Measurements from ENCODE around the gene CCDC134. TPM values are rescaled to one million over a fixed set of nuclear protein-coding genes. Genes with fewer than 3 reads are reported as not detected.

The CCDC134 gene
- total and polyA plus RNA-seq, 2 of the 13 experiments (the other 11 are each of a cell fraction or from before 2014, with no cell fraction given): 4.8 to 17.4 TPM

GRCh38 chr22:41816871-41817270, 16.4 kb downstream of the CCDC134 start:
- 100% methylated on average over 2 of the region's 2 CpGs for WGBS (ENCODE audit: low lambda C conversion rate)
- in situ Hi-C loops (cut with HindIII; ENCODE audit: extremely low pct_ligation_motif_present, low pct_unique_long_range_greater_than_20kb): no loop called here
- Histone ChIP-seq H4K20me1 (ENCODE audit: insufficient read depth, low read length) (no peaks in the 10 kb centered on the region), H3K27me3 (ENCODE audit: control insufficient read depth in 1 of 2, insufficient read depth in 2 of 2, low read length in 2 of 2) (no peaks in the 10 kb centered on the region), H3K4me1 (ENCODE audit: insufficient read depth, low read length) (no peaks in the 10 kb centered on the region), H2AFZ (ENCODE audit: low read length) (no peak overlapping the region), H3K4me2 (ENCODE audit: low read depth, low read length) (no peak overlapping the region), H3K9ac (ENCODE audit: insufficient read depth, low read depth, low read length) (no peak overlapping the region), H3K4me3 (replicated peaks in 1 of 3; ENCODE audit: insufficient read depth in 1 of 3, low read depth in 2 of 3, low read length in 3 of 3) (no peak overlapping the region), H3K36me3 (replicated peaks in 1 of 2; ENCODE audit: control insufficient read depth in 1 of 2, insufficient read depth in 2 of 2, low read length in 2 of 2) (peaks cover 2 to 43% of the 10 kb centered on the region in 2 experiments; a peak in 4 of 5 replicates), H3K27ac (ENCODE audit: extremely low read length, insufficient read depth, low read length) (no peak overlapping the region), H3K9me3 (ENCODE audit: low read length) (no peaks in the 10 kb centered on the region), H3K79me2 (ENCODE audit: insufficient read depth, low read length) (no peaks in the 10 kb centered on the region)
- CTCF ChIA-PET (ENCODE audit: low intra/inter-chr PET ratio, low total read pairs): no interaction called here
- ATAC-seq: no peak
- no TSS peak for BruUV-seq (replicated peaks)
- intact Hi-C loops (cut with micrococcal nuclease; ENCODE audit: unreplicated experiment): no loop called here
- no peak for DNase-seq (ENCODE audit: low spot score)
- FAIRE-seq: no peak
- POLR2A ChIA-PET: interaction anchor here (2.2 kb wide), 1 partner anchor 16 kb away, joined by 5 read pairs; the partner anchor contains the start of gene SREBF2
- no peak for TF ChIP-seq ZNF335 (CRISPR knock-in tag; IDR thresholded peaks at IDR 0.05)
- no peak for TF ChIP-seq ZNF446 (CRISPR knock-in tag; IDR thresholded peaks at IDR 0.05)
- no peak for TF ChIP-seq ZBTB49 (CRISPR knock-in tag; IDR thresholded peaks at IDR 0.05; ENCODE audit: borderline replicate concordance)
- no peak for TF ChIP-seq FOXA1 (IDR thresholded peaks at IDR 0.05)
- TF ChIP-seq FOXA1 (CRISPR knock-in tag; IDR thresholded peaks at IDR 0.05): no peak
- TF ChIP-seq PITX1 (CRISPR knock-in tag; IDR thresholded peaks at IDR 0.05): no peak
- no peak for TF ChIP-seq ZBTB8A (CRISPR knock-in tag; IDR thresholded peaks at IDR 0.05; ENCODE audit: borderline replicate concordance, low read depth)
- TF ChIP-seq HNRNPL (IDR thresholded peaks at IDR 0.05; ENCODE audit: low read depth, low read length): no peak
- TF ChIP-seq, protein P1, sequence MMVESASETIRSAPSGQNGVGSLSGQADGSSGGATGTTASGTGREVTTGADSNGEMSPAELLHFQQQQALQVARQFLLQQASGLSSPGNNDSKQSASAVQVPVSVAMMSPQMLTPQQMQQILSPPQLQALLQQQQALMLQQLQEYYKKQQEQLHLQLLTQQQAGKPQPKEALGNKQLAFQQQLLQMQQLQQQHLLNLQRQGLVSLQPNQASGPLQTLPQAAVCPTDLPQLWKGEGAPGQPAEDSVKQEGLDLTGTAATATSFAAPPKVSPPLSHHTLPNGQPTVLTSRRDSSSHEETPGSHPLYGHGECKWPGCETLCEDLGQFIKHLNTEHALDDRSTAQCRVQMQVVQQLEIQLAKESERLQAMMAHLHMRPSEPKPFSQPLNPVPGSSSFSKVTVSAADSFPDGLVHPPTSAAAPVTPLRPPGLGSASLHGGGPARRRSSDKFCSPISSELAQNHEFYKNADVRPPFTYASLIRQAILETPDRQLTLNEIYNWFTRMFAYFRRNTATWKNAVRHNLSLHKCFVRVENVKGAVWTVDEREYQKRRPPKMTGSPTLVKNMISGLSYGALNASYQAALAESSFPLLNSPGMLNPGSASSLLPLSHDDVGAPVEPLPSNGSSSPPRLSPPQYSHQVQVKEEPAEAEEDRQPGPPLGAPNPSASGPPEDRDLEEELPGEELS (CRISPR knock-in tag; IDR thresholded peaks at IDR 0.05): no peak
- no peak for TF ChIP-seq ZBTB21 (CRISPR knock-in tag; IDR thresholded peaks at IDR 0.05)
- no peak for TF ChIP-seq ZNF558 (CRISPR knock-in tag; IDR thresholded peaks at IDR 0.05; ENCODE audit: borderline replicate concordance)
- no peak for TF ChIP-seq ZNF451 (CRISPR knock-in tag; IDR thresholded peaks at IDR 0.05)
- TF ChIP-seq FOSL2 (CRISPR knock-in tag; IDR thresholded peaks at IDR 0.05): no peak
- TF ChIP-seq, protein P2, sequence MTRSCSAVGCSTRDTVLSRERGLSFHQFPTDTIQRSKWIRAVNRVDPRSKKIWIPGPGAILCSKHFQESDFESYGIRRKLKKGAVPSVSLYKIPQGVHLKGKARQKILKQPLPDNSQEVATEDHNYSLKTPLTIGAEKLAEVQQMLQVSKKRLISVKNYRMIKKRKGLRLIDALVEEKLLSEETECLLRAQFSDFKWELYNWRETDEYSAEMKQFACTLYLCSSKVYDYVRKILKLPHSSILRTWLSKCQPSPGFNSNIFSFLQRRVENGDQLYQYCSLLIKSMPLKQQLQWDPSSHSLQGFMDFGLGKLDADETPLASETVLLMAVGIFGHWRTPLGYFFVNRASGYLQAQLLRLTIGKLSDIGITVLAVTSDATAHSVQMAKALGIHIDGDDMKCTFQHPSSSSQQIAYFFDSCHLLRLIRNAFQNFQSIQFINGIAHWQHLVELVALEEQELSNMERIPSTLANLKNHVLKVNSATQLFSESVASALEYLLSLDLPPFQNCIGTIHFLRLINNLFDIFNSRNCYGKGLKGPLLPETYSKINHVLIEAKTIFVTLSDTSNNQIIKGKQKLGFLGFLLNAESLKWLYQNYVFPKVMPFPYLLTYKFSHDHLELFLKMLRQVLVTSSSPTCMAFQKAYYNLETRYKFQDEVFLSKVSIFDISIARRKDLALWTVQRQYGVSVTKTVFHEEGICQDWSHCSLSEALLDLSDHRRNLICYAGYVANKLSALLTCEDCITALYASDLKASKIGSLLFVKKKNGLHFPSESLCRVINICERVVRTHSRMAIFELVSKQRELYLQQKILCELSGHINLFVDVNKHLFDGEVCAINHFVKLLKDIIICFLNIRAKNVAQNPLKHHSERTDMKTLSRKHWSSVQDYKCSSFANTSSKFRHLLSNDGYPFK (CRISPR knock-in tag; IDR thresholded peaks at IDR 0.05; ENCODE audit: borderline replicate concordance): no peak
- no peak for TF ChIP-seq KDM6A (CRISPR knock-in tag; IDR thresholded peaks at IDR 0.05; ENCODE audit: low read depth)
- TF ChIP-seq, protein P3, sequence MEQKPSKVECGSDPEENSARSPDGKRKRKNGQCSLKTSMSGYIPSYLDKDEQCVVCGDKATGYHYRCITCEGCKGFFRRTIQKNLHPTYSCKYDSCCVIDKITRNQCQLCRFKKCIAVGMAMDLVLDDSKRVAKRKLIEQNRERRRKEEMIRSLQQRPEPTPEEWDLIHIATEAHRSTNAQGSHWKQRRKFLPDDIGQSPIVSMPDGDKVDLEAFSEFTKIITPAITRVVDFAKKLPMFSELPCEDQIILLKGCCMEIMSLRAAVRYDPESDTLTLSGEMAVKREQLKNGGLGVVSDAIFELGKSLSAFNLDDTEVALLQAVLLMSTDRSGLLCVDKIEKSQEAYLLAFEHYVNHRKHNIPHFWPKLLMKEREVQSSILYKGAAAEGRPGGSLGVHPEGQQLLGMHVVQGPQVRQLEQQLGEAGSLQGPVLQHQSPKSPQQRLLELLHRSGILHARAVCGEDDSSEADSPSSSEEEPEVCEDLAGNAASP (CRISPR knock-in tag; IDR thresholded peaks at IDR 0.05; ENCODE audit: borderline replicate concordance): no peak
- TF ChIP-seq TMF1 (CRISPR knock-in tag; IDR thresholded peaks at IDR 0.05; ENCODE audit: low read depth): no peak
- TF ChIP-seq ZNF891 (CRISPR knock-in tag; IDR thresholded peaks at IDR 0.05): no peak
- TF ChIP-seq TEAD3 (CRISPR knock-in tag; optimal IDR thresholded peaks at IDR 0.05; ENCODE audit: borderline replicate concordance): no peak
